VCaP (cell line): Measurements from ENCODE around the gene HERPUD2.

Source experiments
- H3K27ac ChIP-seq: fragments of 450-650 bp; 2 replicates; pipeline ENCODE4 v1.5.1; 2017
- CTCF ChIP-seq: fragments of 450-650 bp; conservative IDR thresholded peaks from 2 replicates; pipeline ENCODE4 v1.5.1; 2017; ENCODE audit warnings: mild to moderate bottlenecking, moderate library complexity

The HERPUD2 gene

GRCh38 chr7:35619863-35620262, 75.1 kb downstream of the HERPUD2 start:
- TF ChIP-seq CTCF = no peak
- no peak overlapping the region for H3K27ac ChIP-seq

- no peak for TF ChIP-seq CTCF
- H3K27ac ChIP-seq = no peak overlapping the region
Measured at GRCh38 chr7:35617041-35617440, 77.9 kb downstream of the HERPUD2 start.

- TF ChIP-seq CTCF = no peak
- no peak overlapping the region for H3K27ac ChIP-seq
Measured at GRCh38 chr7:35613150-35613549, 81.8 kb downstream of the HERPUD2 start.

- H3K27ac ChIP-seq = no peak overlapping the region
- no peak for TF ChIP-seq CTCF
Measured at GRCh38 chr7:35605760-35606159, 89.2 kb downstream of the HERPUD2 start.

- TF ChIP-seq CTCF = no peak
- no peak overlapping the region for H3K27ac ChIP-seq
Measured at GRCh38 chr7:35604595-35604994, 90.3 kb downstream of the HERPUD2 start.

GRCh38 chr7:35599645-35600044, 95.3 kb downstream of the HERPUD2 start:
- no peak overlapping the region for H3K27ac ChIP-seq
- TF ChIP-seq CTCF = no peak

GRCh38 chr7:35599061-35599460, 95.9 kb downstream of the HERPUD2 start:
- TF ChIP-seq CTCF = no peak
- H3K27ac ChIP-seq = no peak overlapping the region

- no peak overlapping the region for H3K27ac ChIP-seq
- TF ChIP-seq CTCF = no peak
Measured at GRCh38 chr7:35596061-35596460, 98.9 kb downstream of the HERPUD2 start.
